ENCODE results near the gene TCL1A.

The TCL1A gene

DNA sequence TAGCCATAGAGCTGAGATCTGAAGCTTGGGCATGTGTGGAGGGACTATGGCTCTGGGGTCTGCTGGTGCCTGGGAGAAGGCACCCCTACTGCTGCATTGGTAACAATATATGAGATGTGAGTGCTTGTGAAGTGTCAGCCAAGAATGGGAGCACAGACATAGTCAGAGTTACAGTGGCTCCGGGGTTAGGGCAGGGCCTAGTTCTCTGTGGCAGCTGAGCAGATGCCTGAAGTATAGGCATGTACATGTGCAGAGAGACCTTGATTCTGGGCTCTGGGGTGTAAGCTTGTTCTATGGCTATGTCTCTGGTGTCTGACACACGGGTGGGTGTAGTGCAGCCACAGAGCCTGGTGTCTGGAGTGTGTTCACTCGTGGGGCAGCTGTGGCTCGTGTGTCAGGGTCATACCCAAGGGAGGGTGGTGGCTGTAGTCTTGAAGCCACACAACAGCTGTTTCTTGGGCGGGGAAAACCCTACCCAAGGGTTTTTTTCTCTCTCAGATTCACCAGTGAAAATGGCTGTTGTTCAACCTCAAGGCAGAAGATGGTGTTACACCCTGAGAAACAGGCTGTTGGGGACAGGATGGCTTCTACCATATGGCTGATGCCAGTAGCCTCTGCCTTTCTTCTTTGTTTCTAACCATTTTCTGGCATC, 11.9 kb upstream of the TCL1A start:
- TF ChIP-seq L3MBTL2 (conservative IDR thresholded peaks at IDR 0.05) (no peak), TARDBP (IDR thresholded peaks at IDR 0.05) (no peak)
- no peak for DNase-seq (ENCODE audit: extremely low spot score)
- CTCF ChIA-PET: interaction anchor here (1.1 kb wide), 1 partner anchor 48 kb away, joined by 3 read pairs; no protein-coding TSS in a partner anchor
- POLR2A ChIA-PET: no interaction called here

DNA sequence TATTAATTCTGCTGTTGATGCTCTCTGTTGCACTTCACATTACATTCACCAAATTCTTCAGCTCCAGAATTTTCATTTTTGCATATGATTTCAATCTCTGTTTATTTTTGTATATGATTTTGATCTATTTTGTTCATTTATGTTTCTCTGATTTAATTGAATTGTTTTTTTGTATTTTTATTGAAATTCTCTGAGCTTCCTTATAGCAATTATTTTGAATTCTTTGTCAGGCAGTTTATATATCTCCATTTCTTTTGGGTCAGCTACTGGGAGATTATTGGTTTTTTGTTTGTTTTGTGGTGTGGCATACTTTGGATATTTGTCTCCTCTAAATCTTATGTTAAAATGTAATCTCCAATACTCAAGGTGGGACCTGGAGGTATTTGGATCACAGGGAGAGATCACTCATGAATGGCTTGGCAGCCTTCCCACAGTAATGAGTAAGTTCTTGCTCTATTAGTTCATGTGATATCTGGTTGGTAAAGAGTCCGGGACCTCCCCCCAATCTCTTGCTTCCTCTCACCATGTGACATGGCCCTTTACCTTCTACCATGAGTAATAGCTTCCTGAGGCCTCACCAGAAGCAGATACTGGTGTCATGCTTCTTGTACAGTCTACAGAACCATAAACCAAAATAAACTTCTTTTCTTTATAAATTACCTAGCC, 8.7 kb upstream of the TCL1A start:
- TF ChIP-seq FOXM1 (IDR thresholded peaks at IDR 0.05; ENCODE audit: borderline replicate concordance) (no peak), FOXK2 (IDR thresholded peaks at IDR 0.05) (no peak), SP1 (IDR thresholded peaks at IDR 0.05) (no peak), FOXA1 (IDR thresholded peaks at IDR 0.05) (no peak), HDGF (IDR thresholded peaks at IDR 0.05; ENCODE audit: borderline replicate concordance) (no peak), BHLHE40 (IDR thresholded peaks at IDR 0.05; ENCODE audit: borderline replicate concordance) (no peak), L3MBTL2 (conservative IDR thresholded peaks at IDR 0.05) (no peak), TARDBP (IDR thresholded peaks at IDR 0.05) (no peak), ELF4 (IDR thresholded peaks at IDR 0.05) (no peak), ZNF384 (IDR thresholded peaks at IDR 0.05) (no peak), SUZ12 (IDR thresholded peaks at IDR 0.05) (no peak), NFRKB (IDR thresholded peaks at IDR 0.05) (no peak), LEF1 (IDR thresholded peaks at IDR 0.05; ENCODE audit: borderline replicate concordance) (no peak), ARNT (IDR thresholded peaks at IDR 0.05) (no peak)
- TF ChIP-seq, protein P1, sequence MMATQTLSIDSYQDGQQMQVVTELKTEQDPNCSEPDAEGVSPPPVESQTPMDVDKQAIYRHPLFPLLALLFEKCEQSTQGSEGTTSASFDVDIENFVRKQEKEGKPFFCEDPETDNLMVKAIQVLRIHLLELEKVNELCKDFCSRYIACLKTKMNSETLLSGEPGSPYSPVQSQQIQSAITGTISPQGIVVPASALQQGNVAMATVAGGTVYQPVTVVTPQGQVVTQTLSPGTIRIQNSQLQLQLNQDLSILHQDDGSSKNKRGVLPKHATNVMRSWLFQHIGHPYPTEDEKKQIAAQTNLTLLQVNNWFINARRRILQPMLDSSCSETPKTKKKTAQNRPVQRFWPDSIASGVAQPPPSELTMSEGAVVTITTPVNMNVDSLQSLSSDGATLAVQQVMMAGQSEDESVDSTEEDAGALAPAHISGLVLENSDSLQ (IDR thresholded peaks at IDR 0.05): no peak
- POLR2A ChIA-PET: no interaction called here
- CTCF ChIA-PET: no interaction called here
- no peak for DNase-seq (ENCODE audit: extremely low spot score)

DNA sequence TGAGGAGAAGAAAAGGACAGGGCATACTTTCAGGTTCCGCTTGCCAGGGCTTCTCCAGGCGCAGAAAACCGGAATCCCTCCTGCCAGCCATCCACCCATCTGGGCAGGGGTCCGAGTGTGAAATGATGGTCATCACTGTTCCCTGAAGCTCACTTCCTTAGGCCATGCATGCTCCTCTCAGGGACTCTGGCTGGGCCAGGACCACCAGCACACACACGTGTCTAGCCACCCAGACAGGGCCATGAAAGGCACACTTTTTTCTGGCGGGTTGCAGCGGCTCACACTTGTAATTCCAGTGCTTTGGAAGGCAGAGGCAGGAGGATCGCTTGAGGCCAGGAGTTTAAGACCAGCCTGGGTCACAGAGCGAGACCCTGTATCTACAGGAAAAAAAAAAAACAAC, 1.5 kb downstream of the TCL1A start:
- ChIA-PET CTCF (no interaction called here), POLR2A (no interaction called here)
- no peak for DNase-seq (ENCODE audit: extremely low spot score)
- TF ChIP-seq FOXK2 (IDR thresholded peaks at IDR 0.05) (no peak), NFRKB (IDR thresholded peaks at IDR 0.05) (no peak), CTBP1 (IDR thresholded peaks at IDR 0.05; ENCODE audit: borderline replicate concordance) (no peak), FOXM1 (IDR thresholded peaks at IDR 0.05; ENCODE audit: borderline replicate concordance) (no peak), ARNT (IDR thresholded peaks at IDR 0.05) (no peak), LEF1 (IDR thresholded peaks at IDR 0.05; ENCODE audit: borderline replicate concordance) (no peak), ELF4 (IDR thresholded peaks at IDR 0.05) (no peak), BHLHE40 (IDR thresholded peaks at IDR 0.05; ENCODE audit: borderline replicate concordance) (no peak), TARDBP (IDR thresholded peaks at IDR 0.05) (no peak), HDGF (IDR thresholded peaks at IDR 0.05; ENCODE audit: borderline replicate concordance) (no peak), SUZ12 (IDR thresholded peaks at IDR 0.05) (no peak), L3MBTL2 (conservative IDR thresholded peaks at IDR 0.05) (no peak), SP1 (IDR thresholded peaks at IDR 0.05) (no peak), FOXA1 (IDR thresholded peaks at IDR 0.05) (no peak), ZNF384 (IDR thresholded peaks at IDR 0.05) (no peak)
- TF ChIP-seq, protein P1 (IDR thresholded peaks at IDR 0.05): no peak

DNA sequence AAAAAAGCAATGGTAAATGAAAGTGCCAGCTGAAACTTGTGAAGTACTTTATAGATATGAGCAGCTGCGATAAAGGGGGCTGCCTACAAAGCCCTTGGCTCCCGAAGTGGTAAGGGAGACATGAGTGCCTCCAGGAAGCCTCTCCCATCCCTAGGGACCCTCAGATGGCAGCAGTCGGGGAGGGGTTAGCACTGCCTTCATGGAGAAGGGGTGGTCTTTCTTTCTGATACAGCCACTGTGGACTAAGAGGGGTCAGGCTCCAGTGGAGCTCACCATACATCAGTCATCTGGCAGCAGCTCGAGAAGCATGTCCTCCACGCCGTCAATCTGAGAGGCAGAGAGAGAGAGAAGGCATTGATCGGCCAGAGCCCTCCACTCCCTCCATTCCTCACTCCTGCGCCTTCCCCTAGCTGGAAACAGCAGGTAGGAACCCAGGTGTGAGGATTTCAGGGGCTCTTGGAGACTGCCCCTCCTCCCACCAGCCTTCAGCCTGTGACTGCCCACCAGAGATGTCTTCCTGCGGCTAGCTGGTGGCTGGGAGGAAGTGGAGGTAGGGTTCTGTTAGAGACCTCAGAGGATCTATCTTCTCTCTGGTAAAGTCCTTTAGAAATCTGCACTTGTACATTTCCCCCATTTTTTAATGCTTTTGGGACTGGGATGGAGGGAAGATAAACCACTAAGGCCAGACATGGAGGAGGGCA, 2.3 kb downstream of the TCL1A start:
- no peak for DNase-seq (ENCODE audit: extremely low spot score)
- TF ChIP-seq CTBP1 (IDR thresholded peaks at IDR 0.05; ENCODE audit: borderline replicate concordance) (no peak), LEF1 (IDR thresholded peaks at IDR 0.05; ENCODE audit: borderline replicate concordance) (no peak), ZNF384 (IDR thresholded peaks at IDR 0.05) (no peak), ARNT (IDR thresholded peaks at IDR 0.05) (no peak), L3MBTL2 (conservative IDR thresholded peaks at IDR 0.05) (no peak)
- TF ChIP-seq, protein P1 (IDR thresholded peaks at IDR 0.05): no peak
- ChIA-PET CTCF (no interaction called here), POLR2A (no interaction called here)

DNA sequence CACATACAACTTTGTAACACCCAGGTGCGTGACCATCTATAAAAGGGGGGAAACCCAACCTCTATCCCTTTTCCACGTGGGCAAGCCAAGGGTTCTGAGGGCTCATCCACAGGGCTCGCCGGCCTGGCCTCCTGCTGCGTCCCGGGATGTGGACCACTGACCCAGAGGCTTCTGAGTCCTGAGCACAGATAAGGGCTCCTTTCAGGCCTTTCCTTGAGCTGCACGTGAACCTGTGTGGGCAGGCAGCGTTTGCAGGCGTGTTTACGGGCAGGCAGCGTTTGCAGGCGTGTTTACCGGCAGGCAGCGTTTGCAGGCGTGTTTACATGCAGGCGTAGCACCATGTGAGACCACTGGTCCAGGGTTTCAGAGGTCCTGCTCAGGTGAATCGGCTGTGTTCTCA, 3.8 kb downstream of the TCL1A start:
- POLR2A ChIA-PET: no interaction called here
- CTCF ChIA-PET: interaction anchor here (1.0 kb wide), 1 partner anchor 258 kb away, joined by 3 read pairs; no protein-coding TSS in a partner anchor
- no peak for TF ChIP-seq NFRKB (IDR thresholded peaks at IDR 0.05)
- TF ChIP-seq ZNF384 (IDR thresholded peaks at IDR 0.05): no peak
- no peak for TF ChIP-seq LEF1 (IDR thresholded peaks at IDR 0.05; ENCODE audit: borderline replicate concordance)
- TF ChIP-seq FOXA1 (IDR thresholded peaks at IDR 0.05): no peak
- TF ChIP-seq HDGF (IDR thresholded peaks at IDR 0.05; ENCODE audit: borderline replicate concordance): no peak
- TF ChIP-seq SUZ12 (IDR thresholded peaks at IDR 0.05): no peak
- no peak for TF ChIP-seq FOXK2 (IDR thresholded peaks at IDR 0.05)
- TF ChIP-seq, protein P1 (IDR thresholded peaks at IDR 0.05): no peak
- TF ChIP-seq BHLHE40 (IDR thresholded peaks at IDR 0.05; ENCODE audit: borderline replicate concordance): no peak
- no peak for DNase-seq (ENCODE audit: extremely low spot score)

All from HEK293T (cell line).